CD8-positive, alpha-beta memory T cell (primary cell): Measurements from ENCODE around the gene MFF. TPM values are rescaled to one million over a fixed set of nuclear protein-coding genes. Genes with fewer than 3 reads are reported as not detected.

Experiments
- CTCF ChIA-PET: fragments of 350-600 bp; sonication (Branson Sonifier 250); formaldehyde crosslinking; loops from one replicate; lab custom pipeline; 2021; ENCODE audit warnings: antibody characterized with exemption; lab: Charles Lee
- POLR2A ChIA-PET: fragments of 350-600 bp; sonication (Branson Sonifier 250); formaldehyde crosslinking; loops from one replicate; lab custom pipeline; 2021; ENCODE audit warnings: antibody characterized with exemption; lab: Charles Lee
- DNase-seq, 5 donors: peaks; one replicate each; pipeline versions ENCODE4 v3.0.0 to v3.0.0-alpha.2; 2020 to 2022; ENCODE audit warnings: mixed read lengths in 1 of 5
- H3K27ac ChIP-seq: one replicate; pipeline ENCODE4 v1.7.0; 2013; ENCODE audit warnings: low read depth, mild to moderate bottlenecking, low read length, moderate library complexity
- H3K27me3 ChIP-seq: 2 replicates; pipeline ENCODE4 v1.7.0; 2013; ENCODE audit warnings: low read length, mild to moderate bottlenecking; ENCODE audit not compliant: insufficient read depth, poor library complexity, severe bottlenecking
- H3K36me3 ChIP-seq: 2 replicates; pipeline ENCODE4 v1.7.0; 2013; ENCODE audit warnings: mild to moderate bottlenecking, low read length, moderate library complexity; ENCODE audit not compliant: insufficient read depth
- H3K4me1 ChIP-seq: 2 replicates; pipeline ENCODE4 v1.7.0; 2013; ENCODE audit warnings: mild to moderate bottlenecking, low read length, moderate library complexity; ENCODE audit not compliant: insufficient read depth
- H3K4me3 ChIP-seq: 2 replicates; pipeline ENCODE4 v1.7.0; 2013; ENCODE audit warnings: mild to moderate bottlenecking, low read length
- H3K9me3 ChIP-seq: 2 replicates; pipeline ENCODE4 v1.7.0; 2013; ENCODE audit warnings: mild to moderate bottlenecking, low read length
- H3K27ac Mint-ChIP-seq, 8 donors: one replicate each; pipeline ENCODE4 v1.8.0; 2020 to 2021; ENCODE audit warnings: mixed read lengths in 8 of 8, mild to moderate bottlenecking in 6 of 8, inconsistent platforms in 3 of 8, moderate library complexity in 3 of 8
- H3K27me3 Mint-ChIP-seq, 2 donors: one replicate each; pipeline ENCODE4 v1.8.0; 2020 to 2021; ENCODE audit warnings: mixed read lengths in 2 of 2, mild to moderate bottlenecking in 1 of 2, moderate library complexity in 1 of 2
- H3K36me3 Mint-ChIP-seq, 3 donors: one replicate each; pipeline ENCODE4 v1.8.0; 2020 to 2021; ENCODE audit warnings: mixed read lengths in 3 of 3, inconsistent platforms in 1 of 3, mild to moderate bottlenecking in 1 of 3
- H3K4me1 Mint-ChIP-seq, 3 donors: one replicate each; pipeline ENCODE4 v1.8.0; 2020 to 2021; ENCODE audit warnings: mixed read lengths in 3 of 3, inconsistent platforms in 1 of 3, mild to moderate bottlenecking in 1 of 3
- H3K4me3 Mint-ChIP-seq, 7 donors: one replicate each; pipeline ENCODE4 v1.8.0; 2020 to 2021; ENCODE audit warnings: mixed read lengths in 7 of 7, mild to moderate bottlenecking in 6 of 7, moderate library complexity in 4 of 7, inconsistent platforms in 2 of 7
- H3K9me3 Mint-ChIP-seq, 5 donors: one replicate each; pipeline ENCODE4 v1.8.0; 2020 to 2022; ENCODE audit warnings: mixed read lengths in 5 of 5, mild to moderate bottlenecking in 3 of 5, moderate library complexity in 2 of 5, inconsistent platforms in 1 of 5
- polyA plus RNA-seq: library from polyadenylated mRNA; unstranded; fragments of 300-500 nt; fragmentation: Illumina TruSeq; gene quantifications from one replicate; pipeline ENCODE4 v1.2.3, GENCODE V29; 2021
- total RNA-seq, 2 experiments: library from RNA; stranded (reverse); gene quantifications; one replicate each; pipeline ENCODE4 v1.2.3, GENCODE V29; 2021

MFF gene
- total and polyA plus RNA-seq, 3 experiments from 2014 or later: 64.6 to 132 (median 67.0) TPM

- peaks cover 0 to 9% (median 4%) of the 10 kb centered on the region in 3 donors for H3K36me3 Mint-ChIP-seq
- no peak for DNase-seq
- POLR2A ChIA-PET: no interaction called here
- H3K27ac Mint-ChIP-seq: peak overlapping the region in 6 of 8 donors; percentile 29 to 88 (median 70)
- CTCF ChIA-PET: no interaction called here
- Histone ChIP-seq H3K4me1 (peaks cover 24% of the 10 kb centered on the region), H3K36me3 (no peaks in the 10 kb centered on the region), H3K9me3 (no peaks in the 10 kb centered on the region), H3K27me3 (no peaks in the 10 kb centered on the region), H3K27ac (no peak overlapping the region), H3K4me3 (no peak overlapping the region)
- peaks cover 5 to 9% of the 10 kb centered on the region in 2 donors for H3K27me3 Mint-ChIP-seq
- H3K4me3 Mint-ChIP-seq: peak overlapping the region in 6 of 7 donors; percentile 22 to 98 (median 52)
- H3K4me1 Mint-ChIP-seq: peaks cover 43 to 45% (median 44%) of the 10 kb centered on the region in 3 donors
- peaks cover 0 to 4% (median 0%) of the 10 kb centered on the region in 5 donors for H3K9me3 Mint-ChIP-seq
Measured at GRCh38 chr2:227322530-227323205, 2.4 kb upstream of the MFF start.

GRCh38 chr2:227323818-227324217 is 1.2 kb upstream of the MFF start:
- ChIA-PET CTCF (no interaction called here), POLR2A (no interaction called here)
- H3K4me3 Mint-ChIP-seq: peak overlapping the region; percentile 92 to 99 (median 95)
- Histone ChIP-seq H3K27me3 (no peaks in the 10 kb centered on the region), H3K4me3 (no peak overlapping the region), H3K36me3 (no peaks in the 10 kb centered on the region), H3K9me3 (no peaks in the 10 kb centered on the region), H3K4me1 (peaks cover 24% of the 10 kb centered on the region), H3K27ac (no peak overlapping the region)
- peak overlapping the region in 5 of 8 donors; percentile 39 to 95 (median 82) for H3K27ac Mint-ChIP-seq
- peaks cover 52 to 56% (median 54%) of the 10 kb centered on the region in 3 donors for H3K4me1 Mint-ChIP-seq
- peaks cover 5% of the 10 kb centered on the region in 2 donors for H3K27me3 Mint-ChIP-seq
- no peak for DNase-seq
- H3K9me3 Mint-ChIP-seq: peaks cover 0 to 4% (median 0%) of the 10 kb centered on the region in 5 donors
- peaks cover 0 to 9% (median 8%) of the 10 kb centered on the region in 3 donors for H3K36me3 Mint-ChIP-seq

GRCh38 chr2:227324642-227324994 is 433 bp upstream of the MFF start:
- CTCF ChIA-PET: no interaction called here
- H3K4me1 Mint-ChIP-seq: peaks cover 57 to 61% (median 57%) of the 10 kb centered on the region in 3 donors
- H3K4me3 ChIP-seq: peak overlapping the region; percentile 65

GRCh38 chr2:227325839-227326195 is 766 bp downstream of the MFF start:
- Mint-ChIP-seq H3K9me3 (peaks cover 0 to 3% (median 0%) of the 10 kb centered on the region in 5 donors), H3K27me3 (peaks cover 3 to 5% of the 10 kb centered on the region in 2 donors), H3K4me1 (peaks cover 52 to 65% (median 53%) of the 10 kb centered on the region in 3 donors), H3K27ac (peak overlapping the region; percentile 86 to 95 (median 92)), H3K36me3 (peaks cover 0 to 21% (median 9%) of the 10 kb centered on the region in 3 donors), H3K4me3 (peak overlapping the region; percentile 92 to 99 (median 95))
- Histone ChIP-seq H3K4me3 (peak overlapping the region; percentile 65), H3K36me3 (no peaks in the 10 kb centered on the region), H3K27ac (peak overlapping the region; percentile 83), H3K27me3 (no peaks in the 10 kb centered on the region), H3K9me3 (no peaks in the 10 kb centered on the region), H3K4me1 (peaks cover 24% of the 10 kb centered on the region)
- ChIA-PET POLR2A (no interaction called here), CTCF (no interaction called here)
- DNase-seq: peak in 1 of 5 donors; percentile 3

More at GRCh38 chr2:227324642-227324994, 433 bp upstream of the MFF start:
- POLR2A ChIA-PET: no interaction called here
- Histone ChIP-seq H3K27ac (no peak overlapping the region), H3K9me3 (no peaks in the 10 kb centered on the region), H3K36me3 (no peaks in the 10 kb centered on the region), H3K4me1 (peaks cover 24% of the 10 kb centered on the region), H3K27me3 (no peaks in the 10 kb centered on the region)
- Mint-ChIP-seq H3K9me3 (peaks cover 0 to 3% (median 0%) of the 10 kb centered on the region in 5 donors), H3K27me3 (peaks cover 5% of the 10 kb centered on the region in 2 donors), H3K4me3 (peak overlapping the region; percentile 92 to 99 (median 95)), H3K27ac (peak overlapping the region; percentile 83 to 95 (median 90)), H3K36me3 (peaks cover 0 to 14% (median 9%) of the 10 kb centered on the region in 3 donors)
- DNase-seq: no peak

GRCh38 chr2:227326783-227327182 is 1.7 kb downstream of the MFF start:
- Mint-ChIP-seq H3K27ac (peak overlapping the region in 2 of 8 donors; percentile 24 to 75), H3K9me3 (peaks cover 0 to 3% (median 0%) of the 10 kb centered on the region in 5 donors), H3K27me3 (peaks cover 2 to 5% of the 10 kb centered on the region in 2 donors), H3K36me3 (peaks cover 0 to 31% (median 8%) of the 10 kb centered on the region in 3 donors), H3K4me1 (peaks cover 52 to 72% (median 53%) of the 10 kb centered on the region in 3 donors), H3K4me3 (peak overlapping the region in 5 of 7 donors; percentile 44 to 98 (median 95))
- H3K4me3 ChIP-seq: no peak overlapping the region
- CTCF ChIA-PET: interaction anchor here (0.6 kb wide), 1 partner anchor 559 kb away, joined by 3 read pairs; no protein-coding TSS in a partner anchor
- no peaks in the 10 kb centered on the region for H3K36me3 ChIP-seq
- DNase-seq: no peak
- no peaks in the 10 kb centered on the region for H3K27me3 ChIP-seq
- H3K27ac ChIP-seq: no peak overlapping the region
- POLR2A ChIA-PET: no interaction called here
- H3K4me1 ChIP-seq: peaks cover 24% of the 10 kb centered on the region
- no peaks in the 10 kb centered on the region for H3K9me3 ChIP-seq

- POLR2A ChIA-PET: no interaction called here
- Histone ChIP-seq H3K27ac (no peak overlapping the region), H3K36me3 (peaks cover 5% of the 10 kb centered on the region)
Measured at GRCh38 chr2:227335713-227336112, 10.7 kb downstream of the MFF start.

GRCh38 chr2:227337442-227337841 is 12.4 kb downstream of the MFF start:
- Mint-ChIP-seq H3K4me1 (peaks cover under 1 to 8% (median 3%) of the 10 kb centered on the region in 3 donors), H3K27me3 (no peaks in the 10 kb centered on the region), H3K4me3 (no peak overlapping the region), H3K36me3 (peaks cover 13 to 73% (median 23%) of the 10 kb centered on the region in 3 donors), H3K27ac (no peak overlapping the region), H3K9me3 (no peaks in the 10 kb centered on the region)
- ChIA-PET CTCF (no interaction called here), POLR2A (no interaction called here)
- H3K27ac ChIP-seq: no peak overlapping the region
- H3K4me1 ChIP-seq: no peaks in the 10 kb centered on the region
- no peaks in the 10 kb centered on the region for H3K9me3 ChIP-seq
- H3K27me3 ChIP-seq: no peaks in the 10 kb centered on the region
- no peak for DNase-seq
- peaks cover 5% of the 10 kb centered on the region for H3K36me3 ChIP-seq
- no peak overlapping the region for H3K4me3 ChIP-seq

More at GRCh38 chr2:227335713-227336112, 10.7 kb downstream of the MFF start:
- Histone ChIP-seq H3K9me3 (no peaks in the 10 kb centered on the region), H3K27me3 (no peaks in the 10 kb centered on the region), H3K4me3 (no peak overlapping the region), H3K4me1 (no peaks in the 10 kb centered on the region)
- no peak overlapping the region for H3K27ac Mint-ChIP-seq
- peaks cover 4 to 18% (median 6%) of the 10 kb centered on the region in 3 donors for H3K4me1 Mint-ChIP-seq
- no peak for DNase-seq
- no peaks in the 10 kb centered on the region for H3K27me3 Mint-ChIP-seq
- CTCF ChIA-PET: no interaction called here
- peaks cover 16 to 75% (median 25%) of the 10 kb centered on the region in 3 donors for H3K36me3 Mint-ChIP-seq
- H3K4me3 Mint-ChIP-seq: no peak overlapping the region
- no peaks in the 10 kb centered on the region for H3K9me3 Mint-ChIP-seq

- ChIA-PET CTCF (no interaction called here), POLR2A (interaction anchor here (0.7 kb wide), 2 partner anchors 31 to 138 kb away, joined by 4 to 5 read pairs; no protein-coding TSS in a partner anchor)
- Mint-ChIP-seq H3K4me1 (peaks cover 0 to 4% (median 2%) of the 10 kb centered on the region in 3 donors), H3K4me3 (no peak overlapping the region), H3K36me3 (peaks cover 5 to 68% (median 18%) of the 10 kb centered on the region in 3 donors), H3K27me3 (no peaks in the 10 kb centered on the region), H3K9me3 (no peaks in the 10 kb centered on the region), H3K27ac (peak overlapping the region in 2 of 8 donors; percentile 5 to 57)
- no peaks in the 10 kb centered on the region for H3K9me3 ChIP-seq
- no peak overlapping the region for H3K27ac ChIP-seq
- H3K4me1 ChIP-seq: no peaks in the 10 kb centered on the region
- DNase-seq: no peak
- H3K4me3 ChIP-seq: no peak overlapping the region
- H3K36me3 ChIP-seq: peaks cover 5% of the 10 kb centered on the region
- H3K27me3 ChIP-seq: no peaks in the 10 kb centered on the region
Measured at GRCh38 chr2:227339098-227339599, 14.1 kb downstream of the MFF start.
